Fibroblast of mammary gland (primary cell): Measurements from ENCODE around the gene MROH9.
"Not testable (repeated sequence)": the region's sequence is repeated elsewhere in the genome, so short reads cannot be mapped to it uniquely, and the experiment has no call there.

Experiments used
- DNase-seq: peaks from one replicate; pipeline ENCODE4 v3.0.0-alpha.2; 2010; ENCODE audit warnings: low read depth
- H3K4me3 ChIP-seq: 2 replicates; pipeline ENCODE4 v1.5.1; 2011; ENCODE audit warnings: low read depth, mild to moderate bottlenecking, low read length, moderate library complexity; ENCODE audit not compliant: control insufficient read depth
- TF ChIP-seq, protein P1 (sequence below): conservative IDR thresholded peaks from 2 replicates; pipeline ENCODE4 v1.5.1; 2011; ENCODE audit warnings: low read depth, low read length, inconsistent platforms; ENCODE audit not compliant: control insufficient read depth, insufficient read depth

Gene MROH9

GRCh38 chr1:170908942-170909341, 26.4 kb upstream of the MROH9 start:
- H3K4me3 ChIP-seq: no peak overlapping the region
- no peak for DNase-seq
- TF ChIP-seq, protein P1, sequence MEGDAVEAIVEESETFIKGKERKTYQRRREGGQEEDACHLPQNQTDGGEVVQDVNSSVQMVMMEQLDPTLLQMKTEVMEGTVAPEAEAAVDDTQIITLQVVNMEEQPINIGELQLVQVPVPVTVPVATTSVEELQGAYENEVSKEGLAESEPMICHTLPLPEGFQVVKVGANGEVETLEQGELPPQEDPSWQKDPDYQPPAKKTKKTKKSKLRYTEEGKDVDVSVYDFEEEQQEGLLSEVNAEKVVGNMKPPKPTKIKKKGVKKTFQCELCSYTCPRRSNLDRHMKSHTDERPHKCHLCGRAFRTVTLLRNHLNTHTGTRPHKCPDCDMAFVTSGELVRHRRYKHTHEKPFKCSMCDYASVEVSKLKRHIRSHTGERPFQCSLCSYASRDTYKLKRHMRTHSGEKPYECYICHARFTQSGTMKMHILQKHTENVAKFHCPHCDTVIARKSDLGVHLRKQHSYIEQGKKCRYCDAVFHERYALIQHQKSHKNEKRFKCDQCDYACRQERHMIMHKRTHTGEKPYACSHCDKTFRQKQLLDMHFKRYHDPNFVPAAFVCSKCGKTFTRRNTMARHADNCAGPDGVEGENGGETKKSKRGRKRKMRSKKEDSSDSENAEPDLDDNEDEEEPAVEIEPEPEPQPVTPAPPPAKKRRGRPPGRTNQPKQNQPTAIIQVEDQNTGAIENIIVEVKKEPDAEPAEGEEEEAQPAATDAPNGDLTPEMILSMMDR: no peak

- TF ChIP-seq, protein P1: no peak
- no peak overlapping the region for H3K4me3 ChIP-seq
- peak; percentile 85 for DNase-seq
These were observed 25.1 kb upstream of the MROH9 start for GRCh38 chr1:170910273-170910672.

- H3K4me3 ChIP-seq: no peak overlapping the region
- DNase-seq: no peak
- TF ChIP-seq, protein P1: no peak
These were observed 18.0 kb upstream of the MROH9 start for GRCh38 chr1:170917373-170917772.

DNA sequence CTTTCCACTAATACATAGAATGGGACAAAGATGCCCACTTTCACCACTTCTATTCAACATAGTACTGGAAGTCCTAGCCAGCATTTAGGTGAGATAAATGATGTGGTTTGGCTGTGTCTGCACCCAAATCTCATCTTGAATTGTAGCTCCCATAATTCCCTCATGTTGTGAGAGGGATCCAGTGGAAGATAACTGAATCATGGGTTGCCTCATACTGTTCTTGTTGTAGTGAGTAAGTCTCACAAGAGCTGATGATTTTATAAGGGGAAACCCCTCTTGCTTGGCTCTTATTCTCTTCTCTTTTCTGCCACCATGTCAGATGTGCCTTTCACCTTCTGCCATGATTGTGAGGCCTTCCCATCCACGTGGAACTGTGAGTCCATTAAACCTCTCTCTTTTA, 10.7 kb upstream of the MROH9 start:
- peak; percentile 90 for DNase-seq

DNA sequence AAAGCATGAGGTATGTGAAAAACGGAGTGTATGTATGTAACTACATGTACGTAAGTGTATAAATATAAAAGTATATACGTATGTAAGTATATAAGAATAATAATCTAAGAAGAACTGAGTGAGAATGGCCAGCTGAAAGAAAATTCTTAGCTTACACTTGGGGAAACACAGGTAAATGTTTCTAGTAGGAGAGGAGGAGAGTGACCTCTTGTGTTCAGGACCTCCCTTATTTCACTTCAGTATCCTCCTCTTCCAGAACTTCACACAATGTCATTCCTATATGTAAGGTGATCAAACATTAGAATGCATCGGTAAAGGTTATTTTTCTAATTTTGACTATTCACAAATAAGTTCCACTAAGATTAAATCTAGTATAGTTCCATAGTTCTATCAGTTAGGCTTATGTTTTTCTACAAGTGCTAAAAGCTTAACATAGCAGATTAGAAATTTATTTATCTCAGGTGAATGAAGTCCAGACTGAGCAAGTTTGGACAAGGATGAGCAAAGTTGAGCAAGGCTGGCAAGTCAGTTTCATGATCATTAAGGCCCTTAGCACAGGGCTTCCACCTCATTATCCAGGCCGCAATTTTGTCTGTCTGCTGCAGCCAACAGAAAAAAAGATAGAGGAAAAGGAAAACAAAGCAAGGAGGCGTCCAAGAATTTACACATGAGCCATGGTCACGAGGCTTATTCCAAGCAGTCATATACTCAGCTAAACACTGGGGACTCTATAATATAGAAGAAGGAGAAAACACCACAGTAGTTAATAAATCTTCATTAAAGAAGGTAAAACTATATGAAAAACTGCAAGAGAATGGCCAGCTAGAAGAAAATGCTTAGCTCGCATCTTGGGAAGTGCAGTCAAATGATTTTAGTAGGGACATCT, 7.1 kb upstream of the MROH9 start:
- peak; percentile 48 for DNase-seq
- TF ChIP-seq, protein P1: peak; percentile 25
- H3K4me3 ChIP-seq: no peak overlapping the region

More for the DNA sequence above, 10.7 kb upstream of the MROH9 start:
- H3K4me3 ChIP-seq: not testable (repeated sequence)

DNA sequence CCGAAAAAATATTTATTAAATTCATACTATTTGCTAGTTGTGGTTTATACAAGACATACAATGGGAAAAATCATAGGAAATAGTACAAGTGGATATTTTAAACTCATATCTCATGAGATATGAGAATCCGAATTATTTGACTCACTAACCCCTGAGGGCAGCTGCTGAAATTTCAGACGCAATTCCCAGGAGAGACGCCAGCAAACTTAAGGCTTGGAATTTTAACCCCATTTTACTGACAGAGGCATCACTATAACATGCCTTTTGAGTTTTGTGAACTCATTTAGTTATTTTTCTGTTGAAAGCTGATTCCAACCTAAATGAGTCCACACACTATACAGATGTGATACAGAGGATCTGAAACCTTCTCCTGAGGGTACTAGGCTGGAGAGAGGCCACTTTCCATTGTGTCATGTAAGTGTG, 5.9 kb upstream of the MROH9 start:
- H3K4me3 ChIP-seq: no peak overlapping the region
- peak; percentile 65 for DNase-seq
- TF ChIP-seq, protein P1: no peak

GRCh38 chr1:170929835-170930554, 5.3 kb upstream of the MROH9 start:
- no peak overlapping the region for H3K4me3 ChIP-seq
- DNase-seq: peak; percentile 81

More at GRCh38 chr1:170929835-170930554, 5.3 kb upstream of the MROH9 start:
- TF ChIP-seq, protein P1: peak; percentile 76
